GM19324 (cell line): ENCODE measurements around the gene STPG4.

ENCODE experiments used
- ATAC-seq: cut with Tn5 transposase; IDR thresholded peaks from one replicate; pipeline ENCODE4 v1.9.1; 2021; ENCODE audit warnings: mild to moderate bottlenecking, moderate library complexity; ENCODE audit not compliant: unreplicated experiment, low FRiP score

Gene STPG4

DNA sequence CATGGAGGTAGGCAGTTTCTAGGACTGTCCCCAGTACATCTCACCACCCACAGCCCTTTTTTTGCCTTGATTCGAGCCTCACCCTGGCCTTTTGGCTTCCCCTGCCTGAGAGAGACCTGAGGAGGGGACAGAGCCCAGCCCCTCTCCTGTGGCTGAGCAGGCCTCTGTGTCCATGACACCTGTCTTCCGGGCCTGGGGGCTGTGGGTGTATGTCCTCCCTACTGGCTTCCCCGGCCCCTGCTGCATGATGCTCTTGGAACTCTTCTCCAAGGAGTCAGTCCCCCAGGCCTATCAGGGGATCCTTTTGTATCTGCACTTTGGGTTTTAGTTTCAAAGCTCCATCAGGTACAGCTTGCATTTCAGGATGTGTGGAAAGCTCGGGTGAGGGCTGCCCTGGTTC is 80.4 kb downstream of the STPG4 start:
- ATAC-seq = no peak

DNA sequence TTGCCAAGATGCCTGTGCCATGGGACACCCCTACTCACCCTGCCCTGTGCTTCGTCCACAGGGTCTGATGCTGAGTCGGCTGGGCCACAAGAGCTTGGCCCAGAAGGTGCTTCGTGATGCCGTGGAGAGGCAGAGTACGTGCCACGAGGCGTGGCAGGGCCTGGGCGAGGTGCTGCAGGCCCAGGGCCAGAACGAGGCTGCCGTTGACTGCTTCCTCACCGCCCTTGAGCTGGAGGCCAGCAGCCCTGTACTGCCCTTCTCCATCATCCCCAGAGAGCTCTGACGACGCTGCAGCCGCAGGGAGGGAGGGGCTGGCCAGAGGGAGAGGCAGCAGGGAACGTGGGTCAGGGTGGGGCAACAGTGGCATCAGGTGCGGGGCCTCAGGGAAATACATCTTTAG is 81.5 kb downstream of the STPG4 start:
- ATAC-seq = no peak

DNA sequence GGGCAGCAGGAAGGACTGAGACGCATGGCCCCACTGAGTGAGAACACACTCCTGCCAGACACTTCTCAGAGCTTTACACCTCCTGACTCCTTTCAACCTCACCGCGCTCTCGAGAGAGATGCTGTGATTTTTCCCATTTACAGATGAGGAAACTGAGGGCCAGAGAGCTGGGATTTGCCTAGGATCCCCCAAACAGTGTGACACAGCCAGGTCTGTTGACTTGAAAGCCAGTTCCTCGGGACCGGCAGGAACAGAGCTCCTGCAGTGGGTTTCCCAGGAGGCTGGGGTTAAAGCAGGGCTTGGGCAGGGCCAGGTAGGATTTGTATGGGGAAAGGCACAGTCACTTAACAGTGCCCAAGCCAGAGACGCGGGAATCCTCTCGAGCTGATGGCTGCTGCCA is 81.9 kb downstream of the STPG4 start:
- no peak for ATAC-seq

GRCh38 chr2:47072728-47073191 is 82.3 kb downstream of the STPG4 start:
- ATAC-seq = no peak

GRCh38 chr2:47072018-47072691 is 83.0 kb downstream of the STPG4 start:
- ATAC-seq = no peak

DNA sequence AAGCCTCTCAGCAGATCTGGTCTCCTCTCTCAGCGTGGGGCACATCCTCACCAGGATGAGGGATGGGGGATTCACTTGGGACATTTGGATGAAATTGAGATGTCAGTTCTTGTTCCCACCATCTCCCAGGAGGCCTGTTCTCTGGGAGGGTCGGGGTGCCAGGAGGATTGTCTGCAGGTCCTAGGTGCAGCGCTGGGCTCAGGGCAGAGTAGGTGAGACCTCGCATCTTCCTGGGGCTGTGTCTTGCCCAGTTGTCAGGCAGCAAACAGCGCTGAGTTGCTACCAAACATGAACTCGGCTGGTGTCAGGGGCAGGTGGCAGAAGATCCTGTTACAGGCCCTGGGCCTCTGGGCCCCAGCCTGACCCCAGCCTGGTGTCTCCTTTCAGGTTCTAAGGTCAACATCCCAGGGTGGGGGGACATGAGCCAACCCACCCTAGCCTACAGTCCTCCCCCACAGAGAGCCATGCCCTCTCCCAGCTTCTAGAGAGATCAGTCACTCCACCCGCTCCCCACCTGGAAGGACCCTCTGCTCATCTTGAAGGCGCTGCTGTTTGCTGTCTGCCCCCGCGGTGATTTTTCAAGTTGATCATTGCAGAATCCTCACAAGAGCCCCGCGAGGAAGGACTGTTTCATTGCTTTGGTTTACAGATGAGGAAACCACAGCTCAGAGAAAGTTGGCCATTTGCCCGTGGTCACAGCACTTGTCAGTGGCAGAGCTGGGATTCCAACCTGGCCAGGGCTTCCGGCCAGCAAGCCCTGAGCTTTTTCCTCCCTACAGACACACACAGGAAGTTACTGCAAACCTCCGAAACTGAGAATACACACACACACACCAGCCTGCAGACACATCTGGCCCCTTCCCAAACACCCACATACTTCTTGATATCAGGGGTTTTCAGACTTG is 83.9 kb downstream of the STPG4 start:
- peak; percentile 69 for ATAC-seq

GRCh38 chr2:47070155-47070919 is 84.8 kb downstream of the STPG4 start:
- no peak for ATAC-seq

DNA sequence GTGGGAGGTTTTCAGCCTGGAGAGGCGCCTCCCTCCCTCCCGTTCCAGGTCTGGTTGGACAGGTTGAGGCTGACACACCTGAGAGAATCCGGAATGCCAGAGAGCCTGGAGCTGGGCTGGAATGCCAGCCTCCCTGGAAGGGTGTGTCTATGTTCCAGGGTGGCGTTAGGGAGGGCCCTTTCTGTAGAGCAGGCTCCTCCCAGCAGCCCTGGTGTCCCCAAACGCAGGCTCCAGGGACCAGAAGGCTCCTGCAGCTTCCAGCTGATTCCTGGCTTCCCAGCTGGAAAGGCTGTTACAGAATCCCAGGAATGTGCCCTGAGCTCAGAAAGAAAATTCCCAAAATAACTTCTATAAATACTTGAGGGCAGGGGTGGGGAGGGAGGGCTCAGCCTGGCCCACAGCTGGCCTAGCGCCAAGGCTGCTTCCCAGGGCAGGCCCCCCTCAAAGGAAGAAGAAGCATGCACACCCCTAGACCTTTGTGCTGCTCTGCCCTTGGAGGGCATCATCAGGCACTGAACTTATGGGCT is 85.4 kb downstream of the STPG4 start:
- no peak for ATAC-seq

DNA sequence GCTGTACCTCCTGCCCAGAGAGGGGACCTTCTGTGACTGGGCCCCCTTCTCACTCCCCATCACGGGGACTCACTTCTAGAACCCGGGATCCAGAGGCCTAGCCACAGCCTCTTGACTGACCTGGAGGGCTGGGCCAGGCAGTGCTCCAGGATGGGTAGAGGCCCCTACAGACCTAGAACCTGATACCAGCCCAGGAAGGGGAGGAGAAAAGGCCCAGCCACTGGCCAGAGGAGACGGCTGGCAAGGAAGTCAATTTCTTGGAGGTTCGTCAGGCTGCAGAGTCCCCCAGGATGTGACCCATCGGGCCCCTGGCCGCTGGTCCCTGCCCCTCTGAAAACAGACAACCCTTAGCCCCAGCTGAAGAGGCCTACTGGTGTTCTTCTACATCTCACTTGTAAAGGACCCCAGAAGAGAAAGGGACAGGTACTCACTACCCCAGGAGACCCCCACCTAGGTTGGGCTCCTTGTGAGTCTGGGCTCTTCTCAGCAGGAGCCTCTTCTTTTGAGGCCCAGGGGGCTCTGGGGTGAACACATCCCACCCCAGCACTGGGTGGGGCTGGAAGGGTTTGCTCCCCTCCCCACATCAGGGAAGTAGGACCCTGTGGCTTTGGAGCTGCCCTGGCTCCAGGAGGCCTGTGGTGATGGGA is 86.0 kb downstream of the STPG4 start:
- ATAC-seq = no peak

DNA sequence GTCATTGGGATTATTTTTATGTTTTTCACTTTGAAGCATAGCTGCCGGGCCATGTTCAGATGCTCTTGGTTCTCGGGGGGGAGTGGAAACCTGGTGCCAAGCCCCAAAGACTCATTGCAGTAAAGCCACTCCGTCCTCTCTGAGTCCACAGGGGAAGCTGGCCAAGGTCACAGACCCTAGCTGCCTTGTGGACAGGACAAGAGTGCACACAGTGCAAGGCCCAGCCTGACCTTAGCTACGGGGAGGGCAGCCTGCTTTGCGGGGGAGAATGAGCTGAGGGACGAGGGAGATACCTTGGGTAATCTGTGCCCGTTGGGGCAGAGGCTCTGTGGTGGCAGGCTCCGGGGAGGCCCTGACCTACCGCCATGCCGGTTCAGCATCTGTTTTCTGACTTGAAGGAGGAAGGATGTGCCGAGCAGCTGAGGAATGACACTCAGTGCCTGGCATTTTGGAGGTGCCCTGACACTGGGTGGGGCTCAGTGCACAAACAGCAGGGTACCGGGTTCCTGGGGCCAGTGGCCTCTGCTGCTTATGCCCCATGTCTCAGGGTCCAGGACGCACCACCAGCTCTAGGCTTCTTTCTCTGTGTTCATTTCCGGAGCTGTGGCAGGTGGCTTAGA is 87.2 kb downstream of the STPG4 start:
- ATAC-seq = no peak

DNA sequence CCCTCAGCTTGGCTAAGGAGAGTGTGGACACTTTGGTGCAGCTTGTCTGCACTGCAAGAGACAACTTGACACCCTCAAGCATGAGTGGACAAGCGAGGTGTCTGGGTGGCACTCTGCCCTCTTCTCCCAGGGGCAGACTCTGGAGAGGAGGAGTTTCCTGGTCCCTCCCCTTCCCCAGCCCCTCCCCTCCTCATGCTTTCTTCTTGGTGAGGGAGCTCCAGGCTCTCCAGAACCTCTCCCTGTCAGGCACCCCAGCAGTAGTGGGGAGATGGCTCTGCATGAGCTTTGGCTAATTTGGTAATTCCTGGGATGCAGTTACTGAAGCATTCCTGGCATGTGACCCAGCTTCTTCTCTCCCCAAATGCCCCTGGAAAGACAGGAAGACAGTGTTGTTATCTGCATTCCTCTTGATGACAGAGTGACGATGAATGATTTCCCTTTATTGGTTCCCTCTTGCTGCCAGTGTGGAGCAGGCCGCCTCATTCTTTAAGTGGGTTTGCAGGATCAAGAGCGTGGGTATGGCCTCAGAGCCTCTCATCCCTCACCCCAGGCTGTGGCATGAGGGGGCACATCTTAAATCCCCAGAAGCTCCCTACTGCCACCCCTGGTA is 89.2 kb downstream of the STPG4 start:
- no peak for ATAC-seq

GRCh38 chr2:47065343-47065742 is 89.8 kb downstream of the STPG4 start:
- no peak for ATAC-seq

- no peak for ATAC-seq
These were observed 91.0 kb downstream of the STPG4 start for GRCh38 chr2:47064106-47064505.

GRCh38 chr2:47063538-47063930 is 91.6 kb downstream of the STPG4 start:
- no peak for ATAC-seq

DNA sequence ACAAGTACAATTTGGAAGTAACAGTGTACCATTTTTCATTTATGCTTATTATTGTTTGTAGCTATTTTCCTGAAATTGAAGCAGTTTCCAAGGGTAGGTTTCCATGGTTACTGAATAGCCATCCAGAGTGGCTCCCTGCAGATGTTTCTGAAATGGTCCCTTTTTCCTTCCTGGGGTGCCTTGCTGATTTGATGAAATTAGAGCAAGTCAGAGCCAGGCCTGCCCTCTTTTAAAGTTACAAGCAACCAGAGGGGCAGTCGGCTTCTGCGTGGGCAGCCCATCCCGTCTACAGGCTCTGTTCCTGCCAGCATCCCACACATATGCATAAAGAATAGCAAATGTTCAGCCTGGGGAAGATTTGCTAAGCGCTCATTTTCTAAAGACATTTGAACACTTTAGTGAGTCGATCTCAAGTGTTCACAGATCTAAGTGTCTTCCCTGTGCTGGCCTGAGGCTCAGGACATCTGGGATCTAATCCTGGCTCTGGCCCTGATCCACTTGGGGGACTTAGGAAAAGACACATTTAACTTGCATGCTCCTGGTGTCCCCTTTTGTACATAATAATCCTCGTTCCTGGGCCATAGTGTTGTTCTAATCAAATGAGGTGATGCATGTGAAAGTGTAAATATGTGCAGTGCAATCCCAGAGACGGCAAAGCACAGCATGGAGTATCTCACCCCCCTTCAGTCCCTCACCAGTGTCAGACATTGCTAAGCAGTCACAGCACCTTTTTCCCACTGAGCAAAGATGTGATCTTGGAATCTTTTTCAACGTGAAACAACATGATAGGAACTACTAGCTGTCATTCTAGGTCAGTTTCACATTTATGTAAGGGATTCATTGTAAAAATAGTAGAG is 92.2 kb downstream of the STPG4 start:
- ATAC-seq = no peak

- ATAC-seq = no peak
These were observed 93.0 kb downstream of the STPG4 start for GRCh38 chr2:47061944-47062678.

- no peak for ATAC-seq
These were observed 94.4 kb downstream of the STPG4 start for GRCh38 chr2:47060652-47061170.
